ENCODE results near the gene RBM4. TPM values are rescaled to one million over a fixed set of nuclear protein-coding genes. Genes with fewer than 3 reads are reported as not detected.
"Not testable (repeated sequence)": the region's sequence is repeated elsewhere in the genome, so short reads cannot be mapped to it uniquely, and the experiment has no call there.

The RBM4 gene
- total RNA-seq, 3 donors from 2014 or later (not counting 1 experiment from before 2014, with no cell fraction given): 219 to 241 (median 224) TPM

DNA sequence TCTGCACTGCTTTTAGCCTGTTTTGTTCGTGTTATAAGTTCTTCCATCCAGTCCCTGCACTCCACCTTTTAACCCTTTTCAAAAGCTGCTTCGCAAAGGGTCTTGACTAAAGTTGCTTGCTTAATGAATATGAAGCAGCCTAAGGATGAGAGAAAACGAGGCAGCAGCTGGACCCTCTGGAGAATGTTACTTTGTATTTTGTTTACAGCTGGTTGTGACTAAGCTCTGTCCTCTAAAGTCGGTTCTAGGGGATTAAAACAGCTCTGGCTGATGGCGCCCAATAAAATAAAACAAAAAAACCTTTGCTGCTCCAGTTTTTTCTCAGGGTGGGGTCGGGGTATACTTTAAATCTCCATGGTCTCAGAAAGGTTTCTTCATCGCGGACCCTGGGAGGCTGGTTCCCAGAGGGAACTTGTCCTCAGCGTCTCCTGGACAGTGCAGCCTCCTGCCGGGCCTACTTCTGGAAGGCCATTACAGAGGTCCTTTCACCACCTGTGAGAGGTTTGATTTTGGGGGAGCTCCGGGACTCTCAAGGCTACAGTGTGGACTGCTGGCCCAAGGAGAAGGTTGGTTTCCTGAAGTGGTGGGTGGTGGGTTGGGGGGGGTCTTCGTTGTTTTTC is 836 bp upstream of the RBM4 start:
- H3K36me3 Mint-ChIP-seq: peaks cover 18% of the 10 kb centered on the region
- H3K4me3 Mint-ChIP-seq: peak overlapping the region; percentile 92
- 66% methylated on average over 11 of the region's 12 CpGs for WGBS (ENCODE audit: insufficient coverage)
- TF ChIP-seq, protein P1, sequence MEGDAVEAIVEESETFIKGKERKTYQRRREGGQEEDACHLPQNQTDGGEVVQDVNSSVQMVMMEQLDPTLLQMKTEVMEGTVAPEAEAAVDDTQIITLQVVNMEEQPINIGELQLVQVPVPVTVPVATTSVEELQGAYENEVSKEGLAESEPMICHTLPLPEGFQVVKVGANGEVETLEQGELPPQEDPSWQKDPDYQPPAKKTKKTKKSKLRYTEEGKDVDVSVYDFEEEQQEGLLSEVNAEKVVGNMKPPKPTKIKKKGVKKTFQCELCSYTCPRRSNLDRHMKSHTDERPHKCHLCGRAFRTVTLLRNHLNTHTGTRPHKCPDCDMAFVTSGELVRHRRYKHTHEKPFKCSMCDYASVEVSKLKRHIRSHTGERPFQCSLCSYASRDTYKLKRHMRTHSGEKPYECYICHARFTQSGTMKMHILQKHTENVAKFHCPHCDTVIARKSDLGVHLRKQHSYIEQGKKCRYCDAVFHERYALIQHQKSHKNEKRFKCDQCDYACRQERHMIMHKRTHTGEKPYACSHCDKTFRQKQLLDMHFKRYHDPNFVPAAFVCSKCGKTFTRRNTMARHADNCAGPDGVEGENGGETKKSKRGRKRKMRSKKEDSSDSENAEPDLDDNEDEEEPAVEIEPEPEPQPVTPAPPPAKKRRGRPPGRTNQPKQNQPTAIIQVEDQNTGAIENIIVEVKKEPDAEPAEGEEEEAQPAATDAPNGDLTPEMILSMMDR (IDR thresholded peaks at IDR 0.05): no peak
- ATAC-seq (no peak), DNase-seq (peak in 1 of 2 donors; percentile 16)
- peak overlapping the region; percentile 45 for H3K4me3 ChIP-seq (ENCODE audit: low read length)
- H3K9me3 ChIP-seq (ENCODE audit: control insufficient read depth, insufficient read depth, low read length): no peaks in the 10 kb centered on the region
- intact Hi-C loops (cut with micrococcal nuclease): loop anchor here (1.0 kb wide), 3 partner anchors 21 to 44 kb away; partner anchors contain the start of genes CCDC87, CCS, RBM14 and RBM4B
- peak overlapping the region; percentile 69 for H3K27ac ChIP-seq (ENCODE audit: low read length)
- no peaks in the 10 kb centered on the region for H3K27me3 ChIP-seq (ENCODE audit: control insufficient read depth, insufficient read depth, low read length)
- peaks cover 31% of the 10 kb centered on the region for H3K4me1 ChIP-seq (ENCODE audit: control insufficient read depth, insufficient read depth, low read length)
- peaks cover 35% of the 10 kb centered on the region for H3K36me3 ChIP-seq (ENCODE audit: control insufficient read depth, insufficient read depth, low read length)
- peak overlapping the region; percentile 88 to 96 for H3K27ac Mint-ChIP-seq
- no peaks in the 10 kb centered on the region for H3K27me3 Mint-ChIP-seq (ENCODE audit: low read depth in 2 of 2)
- peaks cover 49 to 58% of the 10 kb centered on the region in 2 donors for H3K4me1 Mint-ChIP-seq
- no peaks in the 10 kb centered on the region for H3K9me3 Mint-ChIP-seq

DNA sequence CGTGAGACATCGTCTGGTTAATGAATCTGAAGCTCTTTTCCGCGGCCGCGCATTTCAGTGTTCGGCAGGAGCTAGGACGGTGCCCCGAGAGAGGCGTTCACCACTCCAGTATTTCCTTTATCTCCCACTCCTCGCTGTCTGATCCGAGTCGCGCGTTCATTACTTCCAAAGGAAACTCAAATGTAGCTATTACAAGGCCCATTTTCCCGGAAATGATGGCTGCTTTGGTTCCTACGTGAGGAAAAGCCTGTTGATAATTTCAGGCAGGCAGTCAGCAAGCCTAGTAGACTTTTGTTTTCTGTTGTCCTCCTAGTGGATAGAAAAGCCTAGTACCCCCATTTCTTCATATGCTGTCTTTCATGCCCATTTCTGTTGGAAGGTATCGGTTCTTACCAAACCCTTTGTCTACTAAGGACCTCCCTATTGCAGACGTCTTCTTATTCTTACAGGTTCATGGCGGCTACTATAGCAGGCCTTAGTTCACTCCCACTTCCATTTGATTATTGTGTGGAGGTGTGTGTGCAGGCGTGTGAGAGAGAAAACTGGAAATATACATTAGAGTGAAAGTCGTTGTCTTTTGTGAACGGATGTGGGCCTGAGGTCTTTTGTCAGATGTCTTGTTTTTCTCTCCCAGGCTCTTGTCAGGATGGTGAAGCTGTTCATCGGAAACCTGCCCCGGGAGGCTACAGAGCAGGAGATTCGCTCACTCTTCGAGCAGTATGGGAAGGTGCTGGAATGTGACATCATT is 737 bp downstream of the RBM4 start:
- intact Hi-C loops (cut with micrococcal nuclease): no loop called here

DNA sequence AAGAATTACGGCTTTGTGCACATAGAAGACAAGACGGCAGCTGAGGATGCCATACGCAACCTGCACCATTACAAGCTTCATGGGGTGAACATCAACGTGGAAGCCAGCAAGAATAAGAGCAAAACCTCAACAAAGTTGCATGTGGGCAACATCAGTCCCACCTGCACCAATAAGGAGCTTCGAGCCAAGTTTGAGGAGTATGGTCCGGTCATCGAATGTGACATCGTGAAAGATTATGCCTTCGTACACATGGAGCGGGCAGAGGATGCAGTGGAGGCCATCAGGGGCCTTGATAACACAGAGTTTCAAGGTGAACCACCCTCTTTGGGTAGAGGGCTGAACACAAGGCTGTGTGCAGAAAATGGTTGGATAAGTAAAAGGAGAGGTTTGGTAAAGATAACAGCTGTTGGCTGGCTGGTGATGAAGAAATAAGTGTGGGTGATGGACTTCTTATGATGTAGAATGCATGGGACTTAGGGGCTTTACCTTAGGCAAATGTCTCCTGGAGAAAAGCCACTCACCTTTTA is 1.4 kb downstream of the RBM4 start:
- Mint-ChIP-seq H3K4me1 (peaks cover 68 to 74% of the 10 kb centered on the region in 2 donors), H3K4me3 (peak overlapping the region; percentile 92), H3K27ac (peak overlapping the region; percentile 88 to 96), H3K36me3 (peaks cover 33% of the 10 kb centered on the region)
- H3K9me3 ChIP-seq (ENCODE audit: control insufficient read depth, insufficient read depth, low read length); intact Hi-C loops (cut with micrococcal nuclease); H3K27ac ChIP-seq (ENCODE audit: low read length); H3K27me3 Mint-ChIP-seq (ENCODE audit: low read depth in 2 of 2); ATAC-seq; H3K9me3 Mint-ChIP-seq; H3K27me3 ChIP-seq (ENCODE audit: control insufficient read depth, insufficient read depth, low read length); DNase-seq: not testable (repeated sequence)
- Histone ChIP-seq H3K36me3 (ENCODE audit: control insufficient read depth, insufficient read depth, low read length) (peaks cover 50% of the 10 kb centered on the region), H3K4me1 (ENCODE audit: control insufficient read depth, insufficient read depth, low read length) (peaks cover 43% of the 10 kb centered on the region), H3K4me3 (ENCODE audit: low read length) (peak overlapping the region; percentile 73)
- WGBS (ENCODE audit: insufficient coverage): 81% methylated on average over 7 of the region's 10 CpGs

More for the DNA sequence above, 737 bp downstream of the RBM4 start:
- Histone ChIP-seq H3K27ac (ENCODE audit: low read length) (peak overlapping the region; percentile 81), H3K36me3 (ENCODE audit: control insufficient read depth, insufficient read depth, low read length) (peaks cover 44% of the 10 kb centered on the region), H3K27me3 (ENCODE audit: control insufficient read depth, insufficient read depth, low read length) (no peaks in the 10 kb centered on the region), H3K4me1 (ENCODE audit: control insufficient read depth, insufficient read depth, low read length) (peaks cover 43% of the 10 kb centered on the region), H3K9me3 (ENCODE audit: control insufficient read depth, insufficient read depth, low read length) (no peaks in the 10 kb centered on the region), H3K4me3 (ENCODE audit: low read length) (peak overlapping the region; percentile 73)
- H3K27me3 Mint-ChIP-seq (ENCODE audit: low read depth in 2 of 2): no peaks in the 10 kb centered on the region
- peaks cover 62 to 73% of the 10 kb centered on the region in 2 donors for H3K4me1 Mint-ChIP-seq
- TF ChIP-seq, protein P1 (IDR thresholded peaks at IDR 0.05): no peak
- H3K9me3 Mint-ChIP-seq: no peaks in the 10 kb centered on the region
- H3K36me3 Mint-ChIP-seq: peaks cover 27% of the 10 kb centered on the region
- peak overlapping the region; percentile 92 for H3K4me3 Mint-ChIP-seq
- WGBS (ENCODE audit: insufficient coverage): 10% methylated on average over 26 of the region's 27 CpGs
- peak overlapping the region; percentile 88 to 96 for H3K27ac Mint-ChIP-seq
- DNase-seq (peak; percentile 39 to 75), ATAC-seq (no peak)

DNA sequence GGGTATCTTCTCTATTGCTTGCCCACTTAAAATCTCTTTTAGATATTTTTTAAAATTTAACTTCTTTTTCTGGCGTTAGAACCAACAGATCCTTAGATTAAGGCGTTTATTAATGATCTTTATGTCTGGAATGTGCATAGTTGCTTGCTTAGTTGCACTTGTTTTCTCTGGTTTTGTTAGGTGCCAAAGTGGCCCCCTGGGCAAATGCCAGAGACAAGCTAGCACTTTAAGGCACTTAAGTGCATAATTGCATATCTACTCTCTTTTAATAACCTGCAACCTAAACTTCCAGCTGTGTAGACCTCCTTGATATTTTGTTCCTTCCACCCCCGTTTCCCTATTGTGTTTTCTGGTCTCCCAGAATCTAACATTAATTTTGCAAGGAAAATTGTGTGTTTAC is 3.3 kb downstream of the RBM4 start:
- Histone ChIP-seq H3K4me1 (ENCODE audit: control insufficient read depth, insufficient read depth, low read length) (peaks cover 48% of the 10 kb centered on the region), H3K27me3 (ENCODE audit: control insufficient read depth, insufficient read depth, low read length) (no peaks in the 10 kb centered on the region), H3K4me3 (ENCODE audit: low read length) (no peak overlapping the region), H3K36me3 (ENCODE audit: control insufficient read depth, insufficient read depth, low read length) (peaks cover 70% of the 10 kb centered on the region), H3K27ac (ENCODE audit: low read length) (no peak overlapping the region), H3K9me3 (ENCODE audit: control insufficient read depth, insufficient read depth, low read length) (no peaks in the 10 kb centered on the region)
- intact Hi-C loops (cut with micrococcal nuclease): no loop called here
- H3K27me3 Mint-ChIP-seq (ENCODE audit: low read depth in 2 of 2): no peaks in the 10 kb centered on the region
- H3K9me3 Mint-ChIP-seq: no peaks in the 10 kb centered on the region
- ATAC-seq: no peak
- peaks cover 46% of the 10 kb centered on the region for H3K36me3 Mint-ChIP-seq
- no peak for DNase-seq
- H3K4me1 Mint-ChIP-seq: peaks cover 88 to 94% of the 10 kb centered on the region in 2 donors
- TF ChIP-seq, protein P1 (IDR thresholded peaks at IDR 0.05): no peak
- 73% methylated on average over 3 of the region's 3 CpGs for WGBS (ENCODE audit: insufficient coverage)
- peak overlapping the region; percentile 92 for H3K4me3 Mint-ChIP-seq
- peak overlapping the region; percentile 62 to 88 for H3K27ac Mint-ChIP-seq
